Measurements from ENCODE around the gene MCL1. TPM values are rescaled to one million over a fixed set of nuclear protein-coding genes. Genes with fewer than 3 reads are reported as not detected.
A peak's percentile ranks its signal among the peaks of the same experiment; 100 is the strongest.

MCL1 gene
- polyA plus RNA-seq, 1 of the 3 experiments (the other 2 are of a cell fraction) = 110 TPM

DNA sequence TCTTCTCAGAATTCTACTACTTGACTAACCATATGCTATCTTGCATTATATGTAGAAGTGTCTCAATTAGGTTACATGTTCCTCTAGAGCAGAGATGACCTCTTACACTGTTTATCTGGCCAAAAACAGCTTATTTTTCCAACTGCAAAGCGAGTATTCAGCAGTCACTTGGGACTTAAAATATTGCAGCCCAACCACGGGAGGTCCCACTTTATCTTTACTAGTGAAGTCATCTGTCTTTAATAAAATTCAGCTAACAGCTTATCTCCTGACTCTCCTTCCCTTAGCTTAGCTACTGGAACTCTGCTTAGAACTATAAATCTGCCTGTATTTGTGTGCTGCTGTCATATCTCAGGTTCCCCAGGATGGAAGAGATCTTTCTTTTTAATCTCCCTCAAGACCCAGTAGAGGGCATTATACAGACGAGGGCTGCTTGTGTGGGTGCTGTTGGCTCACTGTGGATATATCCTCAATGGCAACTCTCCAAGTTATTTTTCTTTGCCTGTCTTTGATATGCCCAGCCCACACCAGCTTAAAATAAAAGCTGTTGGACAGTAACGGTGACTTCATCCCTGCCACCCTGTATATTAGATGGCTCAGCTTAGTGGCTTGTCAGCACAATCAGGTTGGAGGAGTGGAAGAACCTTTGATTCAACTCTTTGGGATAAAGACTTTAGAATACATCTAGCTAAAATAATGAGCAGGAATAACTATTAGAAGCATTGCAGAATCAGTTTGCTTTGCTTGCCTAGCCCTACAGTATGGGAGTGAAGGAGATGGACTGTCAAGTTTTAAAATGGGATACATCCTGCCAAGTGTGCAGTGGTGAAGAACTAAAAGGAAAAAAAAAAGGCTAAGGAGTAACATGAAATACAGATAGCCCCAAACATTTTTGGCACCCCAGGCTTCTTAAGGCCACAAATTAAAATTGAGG lies 40.4 kb upstream of the MCL1 start (continued):
- TF ChIP-seq, protein P1, sequence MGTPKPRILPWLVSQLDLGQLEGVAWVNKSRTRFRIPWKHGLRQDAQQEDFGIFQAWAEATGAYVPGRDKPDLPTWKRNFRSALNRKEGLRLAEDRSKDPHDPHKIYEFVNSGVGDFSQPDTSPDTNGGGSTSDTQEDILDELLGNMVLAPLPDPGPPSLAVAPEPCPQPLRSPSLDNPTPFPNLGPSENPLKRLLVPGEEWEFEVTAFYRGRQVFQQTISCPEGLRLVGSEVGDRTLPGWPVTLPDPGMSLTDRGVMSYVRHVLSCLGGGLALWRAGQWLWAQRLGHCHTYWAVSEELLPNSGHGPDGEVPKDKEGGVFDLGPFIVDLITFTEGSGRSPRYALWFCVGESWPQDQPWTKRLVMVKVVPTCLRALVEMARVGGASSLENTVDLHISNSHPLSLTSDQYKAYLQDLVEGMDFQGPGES (IDR thresholded peaks at IDR 0.05; ENCODE audit: low read depth, low read length) = no peak
- TF ChIP-seq RAD21 (IDR thresholded peaks at IDR 0.05; ENCODE audit: low read length) (peak; percentile 50), EZH2phosphoT487 (IDR thresholded peaks at IDR 0.05; ENCODE audit: borderline replicate concordance, low read depth) (no peak), SIN3A (IDR thresholded peaks at IDR 0.05; ENCODE audit: borderline replicate concordance, low read depth, low read length) (peak; percentile 21; the same call in 1 of the 2 replicates), RCOR1 (IDR thresholded peaks at IDR 0.05; ENCODE audit: low read length) (no peak), NFIC (IDR thresholded peaks at IDR 0.05; ENCODE audit: borderline replicate concordance) (peak; percentile 76), JUND (IDR thresholded peaks at IDR 0.05) (no peak), FOXJ3 (CRISPR knock-in tag; IDR thresholded peaks at IDR 0.05) (no peak), MXI1 (IDR thresholded peaks at IDR 0.05; ENCODE audit: low read depth, low read length) (no peak), CHD2 (IDR thresholded peaks at IDR 0.05; ENCODE audit: low read length, partially characterized antibody) (no peak), FOSL2 (IDR thresholded peaks at IDR 0.05; ENCODE audit: borderline replicate concordance, low read depth) (no peak; the same call in 1 of the 2 replicates), POLR2AphosphoS5 (IDR thresholded peaks at IDR 0.05; ENCODE audit: low read depth, low read length) (no peak; the same call in 1 of the 2 replicates), TAF1 (IDR thresholded peaks at IDR 0.05; ENCODE audit: borderline replicate concordance, low read depth, low read length) (peak; percentile 23; the same call in 1 of the 2 replicates), GABPA (IDR thresholded peaks at IDR 0.05; ENCODE audit: low read depth) (no peak), NRF1 (IDR thresholded peaks at IDR 0.05; ENCODE audit: low read depth, low read length) (no peak), RXRA (IDR thresholded peaks at IDR 0.05; ENCODE audit: borderline replicate concordance, low read depth) (no peak), RFX5 (IDR thresholded peaks at IDR 0.05; ENCODE audit: low read length) (no peak)
- TF ChIP-seq, protein P2, sequence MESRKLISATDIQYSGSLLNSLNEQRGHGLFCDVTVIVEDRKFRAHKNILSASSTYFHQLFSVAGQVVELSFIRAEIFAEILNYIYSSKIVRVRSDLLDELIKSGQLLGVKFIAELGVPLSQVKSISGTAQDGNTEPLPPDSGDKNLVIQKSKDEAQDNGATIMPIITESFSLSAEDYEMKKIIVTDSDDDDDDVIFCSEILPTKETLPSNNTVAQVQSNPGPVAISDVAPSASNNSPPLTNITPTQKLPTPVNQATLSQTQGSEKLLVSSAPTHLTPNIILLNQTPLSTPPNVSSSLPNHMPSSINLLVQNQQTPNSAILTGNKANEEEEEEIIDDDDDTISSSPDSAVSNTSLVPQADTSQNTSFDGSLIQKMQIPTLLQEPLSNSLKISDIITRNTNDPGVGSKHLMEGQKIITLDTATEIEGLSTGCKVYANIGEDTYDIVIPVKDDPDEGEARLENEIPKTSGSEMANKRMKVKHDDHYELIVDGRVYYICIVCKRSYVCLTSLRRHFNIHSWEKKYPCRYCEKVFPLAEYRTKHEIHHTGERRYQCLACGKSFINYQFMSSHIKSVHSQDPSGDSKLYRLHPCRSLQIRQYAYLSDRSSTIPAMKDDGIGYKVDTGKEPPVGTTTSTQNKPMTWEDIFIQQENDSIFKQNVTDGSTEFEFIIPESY (IDR thresholded peaks at IDR 0.05; ENCODE audit: borderline replicate concordance, low read depth) = no peak
- TF ChIP-seq, protein P3, sequence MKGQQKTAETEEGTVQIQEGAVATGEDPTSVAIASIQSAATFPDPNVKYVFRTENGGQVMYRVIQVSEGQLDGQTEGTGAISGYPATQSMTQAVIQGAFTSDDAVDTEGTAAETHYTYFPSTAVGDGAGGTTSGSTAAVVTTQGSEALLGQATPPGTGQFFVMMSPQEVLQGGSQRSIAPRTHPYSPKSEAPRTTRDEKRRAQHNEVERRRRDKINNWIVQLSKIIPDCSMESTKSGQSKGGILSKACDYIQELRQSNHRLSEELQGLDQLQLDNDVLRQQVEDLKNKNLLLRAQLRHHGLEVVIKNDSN (IDR thresholded peaks at IDR 0.05; ENCODE audit: borderline replicate concordance, low read depth) = no peak
- TF ChIP-seq, protein P4, sequence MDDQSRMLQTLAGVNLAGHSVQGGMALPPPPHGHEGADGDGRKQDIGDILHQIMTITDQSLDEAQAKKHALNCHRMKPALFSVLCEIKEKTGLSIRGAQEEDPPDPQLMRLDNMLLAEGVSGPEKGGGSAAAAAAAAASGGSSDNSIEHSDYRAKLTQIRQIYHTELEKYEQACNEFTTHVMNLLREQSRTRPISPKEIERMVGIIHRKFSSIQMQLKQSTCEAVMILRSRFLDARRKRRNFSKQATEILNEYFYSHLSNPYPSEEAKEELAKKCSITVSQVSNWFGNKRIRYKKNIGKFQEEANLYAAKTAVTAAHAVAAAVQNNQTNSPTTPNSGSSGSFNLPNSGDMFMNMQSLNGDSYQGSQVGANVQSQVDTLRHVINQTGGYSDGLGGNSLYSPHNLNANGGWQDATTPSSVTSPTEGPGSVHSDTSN (IDR thresholded peaks at IDR 0.05) = peak; percentile 70
- TF ChIP-seq, protein P5, sequence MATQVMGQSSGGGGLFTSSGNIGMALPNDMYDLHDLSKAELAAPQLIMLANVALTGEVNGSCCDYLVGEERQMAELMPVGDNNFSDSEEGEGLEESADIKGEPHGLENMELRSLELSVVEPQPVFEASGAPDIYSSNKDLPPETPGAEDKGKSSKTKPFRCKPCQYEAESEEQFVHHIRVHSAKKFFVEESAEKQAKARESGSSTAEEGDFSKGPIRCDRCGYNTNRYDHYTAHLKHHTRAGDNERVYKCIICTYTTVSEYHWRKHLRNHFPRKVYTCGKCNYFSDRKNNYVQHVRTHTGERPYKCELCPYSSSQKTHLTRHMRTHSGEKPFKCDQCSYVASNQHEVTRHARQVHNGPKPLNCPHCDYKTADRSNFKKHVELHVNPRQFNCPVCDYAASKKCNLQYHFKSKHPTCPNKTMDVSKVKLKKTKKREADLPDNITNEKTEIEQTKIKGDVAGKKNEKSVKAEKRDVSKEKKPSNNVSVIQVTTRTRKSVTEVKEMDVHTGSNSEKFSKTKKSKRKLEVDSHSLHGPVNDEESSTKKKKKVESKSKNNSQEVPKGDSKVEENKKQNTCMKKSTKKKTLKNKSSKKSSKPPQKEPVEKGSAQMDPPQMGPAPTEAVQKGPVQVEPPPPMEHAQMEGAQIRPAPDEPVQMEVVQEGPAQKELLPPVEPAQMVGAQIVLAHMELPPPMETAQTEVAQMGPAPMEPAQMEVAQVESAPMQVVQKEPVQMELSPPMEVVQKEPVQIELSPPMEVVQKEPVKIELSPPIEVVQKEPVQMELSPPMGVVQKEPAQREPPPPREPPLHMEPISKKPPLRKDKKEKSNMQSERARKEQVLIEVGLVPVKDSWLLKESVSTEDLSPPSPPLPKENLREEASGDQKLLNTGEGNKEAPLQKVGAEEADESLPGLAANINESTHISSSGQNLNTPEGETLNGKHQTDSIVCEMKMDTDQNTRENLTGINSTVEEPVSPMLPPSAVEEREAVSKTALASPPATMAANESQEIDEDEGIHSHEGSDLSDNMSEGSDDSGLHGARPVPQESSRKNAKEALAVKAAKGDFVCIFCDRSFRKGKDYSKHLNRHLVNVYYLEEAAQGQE (IDR thresholded peaks at IDR 0.05; ENCODE audit: low read depth, low read length) = 0 out of 2 replicates have a peak, but pooled peaks have one; percentile 22
